GM19023 (cell line): Measurements from ENCODE around the gene COL4A4.

Experiments used
- ATAC-seq: cut with Tn5 transposase; IDR thresholded peaks from one replicate; pipeline ENCODE4 v1.9.1; 2021; ENCODE audit warnings: mild to moderate bottlenecking, moderate library complexity; ENCODE audit not compliant: unreplicated experiment

Gene COL4A4

GRCh38 chr2:227163485-227163997, 464 bp downstream of the COL4A4 start:
- ATAC-seq, result peak; percentile 55

- no peak for ATAC-seq
These were observed 2.1 kb downstream of the COL4A4 start for GRCh38 chr2:227161947-227162346.

- ATAC-seq, result no peak
These were observed 3.8 kb downstream of the COL4A4 start for GRCh38 chr2:227160164-227160563.

- no peak for ATAC-seq
These were observed 8.8 kb downstream of the COL4A4 start for GRCh38 chr2:227154986-227155774.

- no peak for ATAC-seq
These were observed 10.1 kb downstream of the COL4A4 start for GRCh38 chr2:227153758-227154486.

- no peak for ATAC-seq
These were observed 10.7 kb downstream of the COL4A4 start for GRCh38 chr2:227153307-227153706.

GRCh38 chr2:227152093-227152766, 11.8 kb downstream of the COL4A4 start:
- no peak for ATAC-seq

- ATAC-seq, result no peak
These were observed 13.6 kb downstream of the COL4A4 start for GRCh38 chr2:227150222-227150936.

GRCh38 chr2:227148106-227148505, 15.9 kb downstream of the COL4A4 start:
- ATAC-seq, result no peak

- ATAC-seq, result no peak
These were observed 17.0 kb downstream of the COL4A4 start for GRCh38 chr2:227147023-227147422.

GRCh38 chr2:227146456-227146855, 17.5 kb downstream of the COL4A4 start:
- ATAC-seq, result no peak

- no peak for ATAC-seq
These were observed 20.1 kb downstream of the COL4A4 start for GRCh38 chr2:227143895-227144294.

- ATAC-seq, result no peak
These were observed 22.7 kb downstream of the COL4A4 start for GRCh38 chr2:227141301-227141700.

GRCh38 chr2:227134591-227134990, 29.4 kb downstream of the COL4A4 start:
- ATAC-seq, result no peak

GRCh38 chr2:227132986-227133385, 31.0 kb downstream of the COL4A4 start:
- ATAC-seq, result no peak

GRCh38 chr2:227130636-227131035, 33.4 kb downstream of the COL4A4 start:
- no peak for ATAC-seq

GRCh38 chr2:227127201-227127600, 36.8 kb downstream of the COL4A4 start:
- ATAC-seq, result no peak

- ATAC-seq, result no peak
These were observed 38.5 kb downstream of the COL4A4 start for GRCh38 chr2:227125506-227125905.

- ATAC-seq, result no peak
These were observed 39.2 kb downstream of the COL4A4 start for GRCh38 chr2:227124811-227125210.

GRCh38 chr2:227123697-227124096, 40.3 kb downstream of the COL4A4 start:
- ATAC-seq, result no peak

GRCh38 chr2:227118353-227118752, 45.7 kb downstream of the COL4A4 start:
- ATAC-seq, result no peak
